Measurements from ENCODE around the gene TRIO.
A peak's percentile ranks its signal among the peaks of the same experiment; 100 is the strongest.
"Not testable (repeated sequence)": the region's sequence is repeated elsewhere in the genome, so short reads cannot be mapped to it uniquely, and the experiment has no call there.

The TRIO gene

GRCh38 chr5:14188778-14189177 lies 45.6 kb downstream of the TRIO start:
- no peak for DNase-seq

DNA sequence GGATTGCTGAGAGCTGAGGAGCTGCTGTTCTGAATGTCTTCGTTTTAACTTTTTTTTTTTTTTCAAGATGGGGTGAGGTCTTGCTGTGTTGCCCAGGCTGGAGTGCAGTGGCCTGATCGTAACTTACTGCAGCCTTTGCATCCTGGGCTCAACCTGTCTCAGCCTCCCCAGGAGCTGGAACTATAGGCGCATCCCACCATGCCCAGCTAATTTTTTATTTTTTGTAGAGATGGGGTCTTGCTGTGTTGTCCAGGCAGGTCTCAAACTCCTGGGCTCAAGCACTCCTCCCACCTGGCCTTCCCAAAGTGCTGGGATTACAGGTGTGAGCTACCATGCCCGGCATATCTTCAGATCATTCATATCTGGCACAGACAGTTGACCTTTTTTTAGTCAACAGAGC lies 46.5 kb downstream of the TRIO start:
- no peak for DNase-seq

GRCh38 chr5:14190194-14191164 lies 47.3 kb downstream of the TRIO start:
- DNase-seq: no peak

DNA sequence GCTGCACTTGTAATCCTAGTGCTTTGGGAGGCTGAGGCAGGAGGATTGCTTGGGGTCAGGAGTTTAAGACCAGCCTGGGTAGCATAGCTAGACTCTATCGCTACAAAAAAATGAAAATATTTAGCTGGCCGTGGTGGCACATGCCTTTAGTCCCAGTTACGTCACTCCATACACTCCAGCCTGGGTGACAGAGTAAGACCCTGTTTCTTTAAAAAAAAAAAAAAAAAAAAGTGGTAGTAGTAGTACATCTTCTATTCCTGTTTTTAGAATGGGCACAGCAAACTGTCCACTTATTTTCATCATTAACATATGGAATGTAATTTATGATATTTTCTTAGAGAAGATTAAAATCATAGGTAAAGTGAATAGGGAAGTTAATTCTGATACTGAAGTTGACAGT lies 48.2 kb downstream of the TRIO start:
- DNase-seq: no peak

- no peak for DNase-seq
Measured at GRCh38 chr5:14193496-14193895, 50.4 kb downstream of the TRIO start.

DNA sequence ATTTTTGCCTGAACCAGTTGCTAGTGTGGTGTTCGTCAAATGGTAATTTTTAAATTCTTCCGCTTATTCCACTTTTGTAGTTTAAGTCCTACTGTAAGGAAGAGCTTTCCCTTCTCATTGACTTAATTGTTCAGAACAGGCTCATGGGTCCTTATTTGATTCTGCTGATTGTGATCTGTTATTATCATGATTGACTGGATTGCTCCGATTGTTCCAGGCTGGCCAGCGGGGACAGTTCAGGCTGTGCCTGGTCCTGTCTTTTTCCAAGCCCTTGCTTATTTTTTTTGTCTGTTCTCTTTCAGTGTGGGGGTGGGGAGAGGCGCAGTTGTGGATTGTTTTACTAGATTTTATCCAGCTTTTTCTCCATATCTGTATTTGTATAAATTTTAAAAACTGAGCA lies 52.4 kb downstream of the TRIO start:
- DNase-seq: no peak

DNA sequence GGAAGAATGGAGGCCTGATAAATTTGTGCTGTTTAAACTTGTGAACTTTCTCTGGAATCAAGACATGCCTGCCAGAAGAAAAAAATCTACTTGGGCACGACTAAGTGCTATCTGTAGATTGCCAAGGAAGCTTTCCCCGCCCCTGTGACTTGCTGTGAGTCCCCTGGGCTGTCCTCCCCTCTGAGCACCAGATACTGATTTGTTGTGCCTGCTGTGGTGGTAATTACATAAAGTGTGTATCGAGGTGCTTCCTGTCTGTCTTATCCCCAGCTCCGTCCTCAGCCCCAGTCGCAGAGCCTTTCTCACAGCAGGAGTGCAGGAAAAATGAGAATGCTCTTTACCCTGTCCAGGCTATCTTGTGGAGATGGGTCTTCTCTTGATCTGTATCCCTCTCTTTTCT lies 53.9 kb downstream of the TRIO start:
- peak; percentile 11 for DNase-seq

GRCh38 chr5:14199902-14200301 lies 56.8 kb downstream of the TRIO start:
- peak; percentile 80 for DNase-seq

DNA sequence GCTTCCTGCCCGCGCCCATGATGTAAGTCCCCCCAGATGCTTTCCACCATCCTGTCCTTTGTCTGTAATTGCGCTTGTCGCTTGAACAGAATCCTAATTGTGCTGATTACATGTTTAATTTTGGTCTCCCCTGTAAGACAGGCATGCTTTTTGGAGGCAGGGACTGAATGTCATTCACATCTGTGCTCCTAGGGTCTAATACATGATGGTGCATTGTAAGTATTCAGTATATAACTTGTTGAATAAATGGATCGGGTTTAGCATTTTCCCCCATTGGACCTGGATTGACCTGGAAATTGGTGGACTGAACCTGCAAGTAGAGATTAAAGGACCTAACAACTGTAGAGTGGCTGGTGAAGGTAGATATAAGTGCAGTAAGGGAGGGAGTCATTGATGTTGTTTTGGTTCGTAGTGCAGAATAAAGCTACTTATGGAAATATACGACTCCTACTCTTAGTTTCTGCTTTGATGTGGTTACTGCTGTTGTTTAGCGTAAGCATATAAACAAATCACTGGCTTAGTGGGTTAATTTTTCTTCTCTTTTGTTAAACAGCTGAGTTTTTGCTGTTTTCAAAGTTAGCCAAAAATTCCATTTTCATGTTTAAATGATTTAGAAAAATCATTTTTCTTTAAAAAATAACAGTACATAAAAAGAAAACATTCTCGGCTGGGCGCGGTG lies 57.3 kb downstream of the TRIO start:
- no peak for DNase-seq

DNA sequence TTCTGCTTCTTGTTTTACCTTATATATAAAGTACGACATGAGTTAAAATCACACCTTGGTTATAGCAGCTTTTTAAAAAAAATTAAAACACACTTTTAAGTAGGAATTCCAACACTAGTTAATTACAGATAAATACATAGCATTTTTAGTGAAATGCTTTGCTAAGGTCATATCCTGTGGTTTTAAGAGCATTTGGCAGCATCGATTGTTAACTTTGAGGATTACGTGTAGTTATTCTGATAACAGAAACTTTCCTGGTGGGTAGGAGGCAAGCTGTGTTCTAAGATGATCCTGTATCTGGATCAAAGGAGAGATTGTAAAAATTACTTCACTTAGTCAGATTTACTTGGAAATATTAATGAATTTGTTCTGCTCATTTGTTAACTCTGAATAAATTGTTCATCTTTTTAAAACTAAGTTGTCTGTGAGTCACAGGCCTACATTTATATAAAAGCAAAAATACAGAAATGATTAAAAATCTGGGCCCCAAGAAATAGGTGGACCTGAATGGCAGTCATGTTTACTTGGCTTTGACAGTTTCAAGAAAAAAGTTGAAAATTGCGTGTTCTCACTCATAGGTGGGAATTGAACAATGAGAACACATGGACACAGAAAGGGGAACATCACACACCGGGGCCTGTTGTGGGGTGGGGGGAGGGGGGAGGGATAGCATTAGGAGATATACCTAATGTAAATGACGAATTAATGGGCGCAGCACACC lies 58.3 kb downstream of the TRIO start:
- DNase-seq: no peak

- DNase-seq: no peak
Measured at GRCh38 chr5:14202462-14202861, 59.3 kb downstream of the TRIO start.

- no peak for DNase-seq
Measured at GRCh38 chr5:14204011-14204670, 61.0 kb downstream of the TRIO start.

GRCh38 chr5:14204785-14205321 lies 61.7 kb downstream of the TRIO start:
- peak; percentile 40 for DNase-seq

DNA sequence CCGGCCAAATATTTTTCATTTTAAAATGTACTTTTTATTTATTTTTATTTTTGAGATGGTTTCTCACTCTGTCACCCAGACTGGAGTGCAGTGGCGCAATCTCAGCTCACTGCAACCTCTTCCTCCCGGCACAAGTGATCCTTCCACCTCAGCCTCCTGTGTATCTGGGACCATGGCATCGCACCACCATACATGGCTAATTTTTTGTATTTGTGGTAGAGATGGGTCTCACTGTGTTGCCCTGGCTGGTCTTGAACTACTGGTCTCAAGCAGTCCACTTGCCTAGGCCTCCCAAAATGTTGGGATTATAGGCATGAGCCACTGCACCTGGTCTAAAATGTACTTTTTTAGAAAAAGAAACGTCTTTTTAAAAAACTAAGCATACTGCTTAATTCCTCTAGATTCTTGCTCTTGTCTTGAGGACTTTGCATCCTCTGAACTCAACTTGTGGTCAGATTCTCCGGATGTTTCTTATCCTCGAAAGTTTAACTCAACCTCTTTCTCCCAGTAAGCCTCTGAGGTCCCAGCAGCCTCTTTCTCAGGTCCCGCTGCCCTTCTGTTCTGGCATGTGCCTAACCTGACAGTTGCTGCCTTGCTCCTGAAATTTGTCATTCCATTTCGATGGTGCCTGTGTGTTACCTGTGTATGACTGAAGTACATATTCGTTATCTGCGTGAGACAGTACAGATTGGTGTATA lies 63.0 kb downstream of the TRIO start:
- DNase-seq: no peak

- not testable (repeated sequence) for DNase-seq
Measured at GRCh38 chr5:14207428-14207827, 64.3 kb downstream of the TRIO start.

GRCh38 chr5:14208071-14209021 lies 65.2 kb downstream of the TRIO start:
- DNase-seq: no peak

- no peak for DNase-seq
Measured at GRCh38 chr5:14209222-14209822, 66.2 kb downstream of the TRIO start.

DNA sequence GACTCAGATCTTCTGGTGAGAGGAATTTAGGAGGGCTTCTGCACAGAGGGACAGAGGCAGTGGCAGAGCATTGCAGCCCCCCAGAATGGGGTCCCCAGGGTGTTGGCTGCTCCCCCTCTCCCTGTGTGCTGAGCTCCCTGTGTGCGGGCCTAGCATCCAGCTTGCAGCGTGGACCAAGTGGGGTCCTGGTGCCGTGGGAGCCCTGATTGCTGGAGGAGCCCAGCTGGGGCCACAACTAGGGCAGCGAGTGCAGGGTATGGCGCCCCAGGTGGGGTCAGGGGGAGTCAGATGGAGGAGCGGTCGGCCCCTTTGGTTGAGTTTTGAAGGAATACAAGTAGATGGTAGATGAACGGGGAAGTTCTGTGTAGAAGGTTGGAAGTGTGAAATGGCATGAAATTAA lies 66.7 kb downstream of the TRIO start:
- DNase-seq: no peak

DNA sequence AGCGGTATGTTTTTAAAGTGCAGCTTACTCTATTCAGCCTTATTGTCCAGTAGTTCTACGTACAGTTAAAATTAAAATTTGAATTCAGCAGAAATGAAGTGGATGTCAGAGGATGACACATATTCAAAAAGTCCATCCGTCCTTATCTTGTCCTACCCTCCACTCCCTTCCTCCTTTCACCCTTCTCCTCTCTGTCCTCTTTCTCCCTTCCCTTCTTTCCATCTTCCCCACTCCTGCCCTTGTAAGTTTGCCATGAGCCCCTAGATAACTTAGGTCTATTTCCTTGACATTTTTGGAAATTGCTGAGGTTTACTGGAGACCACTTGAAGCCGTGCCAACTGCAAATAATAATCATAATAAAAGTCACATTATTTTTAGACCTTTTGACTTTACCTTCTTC lies 67.6 kb downstream of the TRIO start:
- no peak for DNase-seq
